Measurements from ENCODE around the gene UHRF1.

The UHRF1 gene

DNA sequence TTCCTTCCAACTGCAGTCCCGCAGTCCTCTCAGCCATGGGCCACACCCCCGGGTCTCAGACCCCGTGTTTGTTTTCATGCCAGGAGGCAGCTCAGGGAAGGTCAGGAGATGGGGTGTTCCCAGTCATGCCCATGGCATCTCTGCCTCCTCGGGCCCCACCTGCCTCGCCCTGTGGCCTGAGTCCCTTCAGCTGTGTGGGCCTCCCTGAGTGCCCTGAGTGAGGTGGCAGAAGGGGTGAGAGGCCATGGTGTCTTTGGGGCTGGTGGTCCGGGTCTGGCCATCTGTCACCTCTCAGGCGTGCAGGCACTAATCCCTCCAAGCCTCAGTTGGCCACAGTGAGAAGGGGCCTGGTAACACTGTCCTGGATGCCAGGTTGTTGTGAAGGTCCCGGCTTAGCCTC lies 48.7 kb downstream of the UHRF1 start:
- Histone ChIP-seq H3K9me2 (ENCODE audit: low read depth, low read length) (no peaks in the 10 kb centered on the region), H4K20me1 (ENCODE audit: insufficient read depth, low read length) (no peaks in the 10 kb centered on the region), H3K27ac (ENCODE audit: low read depth, low read length, poor library complexity, severe bottlenecking) (no peak overlapping the region), H3K9ac (ENCODE audit: low read length) (no peak overlapping the region), H3K9me3 (ENCODE audit: low read length) (no peaks in the 10 kb centered on the region), H3K4me1 (ENCODE audit: insufficient read depth, low read length, severe bottlenecking) (no peaks in the 10 kb centered on the region), H2AFZ (ENCODE audit: low read length) (no peak overlapping the region), H3K4me2 (ENCODE audit: low read length) (no peak overlapping the region), H3K36me3 (ENCODE audit: insufficient read depth, low read length) (peaks cover 81% of the 10 kb centered on the region), H3K79me2 (ENCODE audit: insufficient read depth, low read length) (no peaks in the 10 kb centered on the region), H3F3A (ENCODE audit: insufficient read depth, low read length) (no peaks in the 10 kb centered on the region), H3K27me3 (ENCODE audit: insufficient read depth, low read length) (no peaks in the 10 kb centered on the region), H3K4me3 (ENCODE audit: low read depth, low read length, poor library complexity, severe bottlenecking) (no peak overlapping the region)
- TF ChIP-seq, protein P1, sequence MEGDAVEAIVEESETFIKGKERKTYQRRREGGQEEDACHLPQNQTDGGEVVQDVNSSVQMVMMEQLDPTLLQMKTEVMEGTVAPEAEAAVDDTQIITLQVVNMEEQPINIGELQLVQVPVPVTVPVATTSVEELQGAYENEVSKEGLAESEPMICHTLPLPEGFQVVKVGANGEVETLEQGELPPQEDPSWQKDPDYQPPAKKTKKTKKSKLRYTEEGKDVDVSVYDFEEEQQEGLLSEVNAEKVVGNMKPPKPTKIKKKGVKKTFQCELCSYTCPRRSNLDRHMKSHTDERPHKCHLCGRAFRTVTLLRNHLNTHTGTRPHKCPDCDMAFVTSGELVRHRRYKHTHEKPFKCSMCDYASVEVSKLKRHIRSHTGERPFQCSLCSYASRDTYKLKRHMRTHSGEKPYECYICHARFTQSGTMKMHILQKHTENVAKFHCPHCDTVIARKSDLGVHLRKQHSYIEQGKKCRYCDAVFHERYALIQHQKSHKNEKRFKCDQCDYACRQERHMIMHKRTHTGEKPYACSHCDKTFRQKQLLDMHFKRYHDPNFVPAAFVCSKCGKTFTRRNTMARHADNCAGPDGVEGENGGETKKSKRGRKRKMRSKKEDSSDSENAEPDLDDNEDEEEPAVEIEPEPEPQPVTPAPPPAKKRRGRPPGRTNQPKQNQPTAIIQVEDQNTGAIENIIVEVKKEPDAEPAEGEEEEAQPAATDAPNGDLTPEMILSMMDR (IDR thresholded peaks at IDR 0.05; ENCODE audit: low read length), result no peak
- TF ChIP-seq EZH2 (IDR thresholded peaks at IDR 0.05; ENCODE audit: borderline replicate concordance, low read length), result no peak

DNA sequence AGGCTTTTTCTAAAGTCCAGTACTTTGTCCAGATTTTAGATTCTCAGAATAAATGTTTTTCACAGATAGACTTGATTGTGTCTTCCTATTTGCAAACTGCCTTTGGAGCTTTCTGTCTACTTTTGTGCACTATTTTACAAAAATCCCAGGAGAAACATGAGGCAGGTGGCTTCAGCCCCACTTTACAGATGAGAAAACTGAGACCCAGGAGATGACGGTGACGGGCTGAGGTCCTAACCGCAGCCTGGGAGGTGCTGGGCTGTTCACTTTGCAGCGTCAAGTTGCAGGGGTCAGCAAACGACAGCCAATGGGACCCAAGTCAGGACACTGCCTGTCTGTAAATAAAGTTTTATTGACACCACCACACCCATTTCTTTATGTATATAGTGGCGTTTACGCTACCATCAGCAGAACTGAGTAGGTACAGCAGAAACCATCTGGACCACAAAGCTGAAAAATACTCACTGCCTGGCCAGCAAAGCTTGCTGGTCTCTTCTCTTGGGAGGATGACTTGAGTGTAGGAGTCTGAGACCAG lies 52.9 kb downstream of the UHRF1 start:
- Histone ChIP-seq H3K79me2 (ENCODE audit: insufficient read depth, low read length) (no peaks in the 10 kb centered on the region), H3F3A (ENCODE audit: insufficient read depth, low read length) (no peaks in the 10 kb centered on the region; the same call in 1 of the 2 replicates), H3K4me3 (ENCODE audit: low read depth, low read length, poor library complexity, severe bottlenecking) (no peak overlapping the region), H3K4me2 (ENCODE audit: low read length) (no peak overlapping the region), H3K9ac (ENCODE audit: low read length) (no peak overlapping the region), H3K36me3 (ENCODE audit: insufficient read depth, low read length) (peaks cover 63% of the 10 kb centered on the region), H4K20me1 (ENCODE audit: insufficient read depth, low read length) (no peaks in the 10 kb centered on the region), H2AFZ (ENCODE audit: low read length) (no peak overlapping the region), H3K9me2 (ENCODE audit: low read depth, low read length) (no peaks in the 10 kb centered on the region), H3K27ac (ENCODE audit: low read depth, low read length, poor library complexity, severe bottlenecking) (no peak overlapping the region), H3K9me3 (ENCODE audit: low read length) (no peaks in the 10 kb centered on the region), H3K4me1 (ENCODE audit: insufficient read depth, low read length, severe bottlenecking) (no peaks in the 10 kb centered on the region), H3K27me3 (ENCODE audit: insufficient read depth, low read length) (no peaks in the 10 kb centered on the region)
- TF ChIP-seq, protein P1 (IDR thresholded peaks at IDR 0.05; ENCODE audit: low read length), result no peak
- no peak for TF ChIP-seq EZH2 (IDR thresholded peaks at IDR 0.05; ENCODE audit: borderline replicate concordance, low read length)

DNA sequence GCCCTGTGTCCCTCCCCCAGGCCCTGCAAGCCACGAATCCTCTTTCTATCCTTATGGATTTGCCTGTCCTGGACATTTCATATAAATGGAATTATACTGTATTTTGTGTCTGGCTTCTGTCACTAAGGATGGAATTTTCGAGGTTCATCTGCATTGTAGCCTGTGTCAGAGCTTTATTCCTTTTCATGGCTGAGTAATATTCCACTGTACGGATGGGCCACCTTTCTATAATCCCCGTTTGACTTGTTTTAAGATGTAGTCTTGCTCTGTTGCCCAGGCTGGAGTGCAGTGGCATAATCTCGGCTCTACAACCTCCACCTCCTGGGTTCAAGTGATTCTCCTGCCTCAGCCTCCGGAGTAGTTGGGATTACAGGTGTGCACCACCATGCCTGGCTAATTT lies 55.8 kb downstream of the UHRF1 start:
- peaks cover 13% of the 10 kb centered on the region for H3K4me1 ChIP-seq (ENCODE audit: insufficient read depth, low read length, severe bottlenecking)
- H4K20me1 ChIP-seq (ENCODE audit: insufficient read depth, low read length), result no peaks in the 10 kb centered on the region
- no peak overlapping the region for H2AFZ ChIP-seq (ENCODE audit: low read length)
- H3K4me3 ChIP-seq (ENCODE audit: low read depth, low read length, poor library complexity, severe bottlenecking), result no peak overlapping the region
- H3K4me2 ChIP-seq (ENCODE audit: low read length), result no peak overlapping the region
- H3K27me3 ChIP-seq (ENCODE audit: insufficient read depth, low read length), result no peaks in the 10 kb centered on the region
- peaks cover 38% of the 10 kb centered on the region for H3K36me3 ChIP-seq (ENCODE audit: insufficient read depth, low read length)
- H3K9ac ChIP-seq (ENCODE audit: low read length), result no peak overlapping the region
- no peaks in the 10 kb centered on the region for H3K9me3 ChIP-seq (ENCODE audit: low read length)
- TF ChIP-seq, protein P1 (IDR thresholded peaks at IDR 0.05; ENCODE audit: low read length), result no peak
- no peaks in the 10 kb centered on the region for H3K79me2 ChIP-seq (ENCODE audit: insufficient read depth, low read length)
- H3F3A ChIP-seq (ENCODE audit: insufficient read depth, low read length), result no peaks in the 10 kb centered on the region; the same call in 1 of the 2 replicates
- H3K9me2 ChIP-seq (ENCODE audit: low read depth, low read length), result no peaks in the 10 kb centered on the region
- no peak overlapping the region for H3K27ac ChIP-seq (ENCODE audit: low read depth, low read length, poor library complexity, severe bottlenecking)

All from OCI-LY1 (cell line).